ENCODE measurements around the gene GDPD1. TPM values are rescaled to one million over a fixed set of nuclear protein-coding genes. Genes with fewer than 3 reads are reported as not detected.
"Not testable (repeated sequence)": the region's sequence is repeated elsewhere in the genome, so short reads cannot be mapped to it uniquely, and the experiment has no call there.

GDPD1 gene
- total RNA-seq = 3.4 TPM

DNA sequence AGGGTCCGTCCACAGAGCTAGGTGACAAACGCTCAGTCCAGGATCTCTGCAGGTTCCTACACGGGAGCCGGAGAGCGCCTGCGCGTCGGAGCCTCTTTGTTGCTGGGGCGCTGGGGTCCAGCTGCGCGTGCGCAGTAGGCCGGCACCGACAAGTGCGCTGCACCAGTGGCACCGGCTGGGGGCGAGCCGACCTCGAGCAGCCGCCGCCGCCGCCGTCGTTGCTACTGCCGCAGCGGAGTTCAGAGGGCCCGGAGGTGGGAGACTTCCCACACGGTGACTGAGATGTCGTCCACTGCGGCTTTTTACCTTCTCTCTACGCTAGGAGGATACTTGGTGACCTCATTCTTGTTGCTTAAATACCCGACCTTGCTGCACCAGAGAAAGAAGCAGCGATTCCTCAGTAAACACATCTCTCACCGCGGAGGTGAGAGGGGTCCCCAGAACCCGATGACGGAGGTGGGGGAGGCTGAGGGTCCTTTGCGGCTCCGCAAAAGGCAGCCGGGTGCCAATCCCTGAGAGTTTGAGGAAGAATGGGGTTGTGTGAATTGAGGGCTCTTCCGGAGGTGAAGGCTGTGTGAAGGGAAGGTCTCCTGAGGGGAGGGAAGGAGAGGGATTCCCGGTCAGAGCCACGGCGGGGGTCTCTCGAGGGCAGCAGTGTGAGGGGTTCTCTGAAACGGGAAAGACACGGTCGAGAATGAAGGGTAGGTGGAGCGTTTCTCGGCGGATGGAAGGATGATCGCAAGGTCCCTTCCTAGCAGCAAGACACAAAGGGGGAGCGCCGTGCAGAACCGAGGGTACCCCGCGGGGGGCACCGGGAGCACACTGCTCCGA is at the start of gene GDPD1:
Gene GDPD1 (plus strand): TSS at position 184 of the 831 bp plus-strand sequence. CDS start 99 bp downstream, at position 283.
- peak; percentile 98 for DNase-seq

DNA sequence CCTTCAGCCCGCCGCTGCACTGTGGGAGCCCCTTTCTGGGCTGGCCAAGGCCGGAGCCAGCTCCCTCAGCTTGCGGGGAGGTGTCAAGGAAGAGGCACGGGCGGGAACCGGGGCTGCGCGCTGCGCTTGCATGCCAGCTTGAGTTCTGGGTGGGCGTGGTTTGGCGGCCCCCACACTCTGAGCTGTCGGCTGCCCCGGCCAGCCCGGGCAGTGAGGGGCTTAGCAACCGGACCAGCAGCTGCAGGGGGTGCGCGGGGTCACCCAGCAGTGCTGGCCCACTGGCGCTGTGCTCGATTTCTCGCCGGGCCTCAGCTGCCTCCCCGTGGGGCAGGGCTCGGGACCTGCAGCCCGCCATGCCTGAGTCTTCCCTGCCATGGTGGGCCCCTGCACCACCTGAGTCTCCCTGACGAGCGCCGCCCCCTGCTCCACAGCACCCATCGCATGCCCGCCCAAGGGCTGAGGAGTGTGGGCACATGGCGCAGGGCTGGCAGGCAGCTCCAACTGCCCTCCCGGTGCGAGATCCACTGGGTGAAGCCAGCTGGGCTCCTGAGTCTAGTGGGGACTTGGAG is 47.8 kb upstream of the GDPD1 start:
- DNase-seq = no peak

DNA sequence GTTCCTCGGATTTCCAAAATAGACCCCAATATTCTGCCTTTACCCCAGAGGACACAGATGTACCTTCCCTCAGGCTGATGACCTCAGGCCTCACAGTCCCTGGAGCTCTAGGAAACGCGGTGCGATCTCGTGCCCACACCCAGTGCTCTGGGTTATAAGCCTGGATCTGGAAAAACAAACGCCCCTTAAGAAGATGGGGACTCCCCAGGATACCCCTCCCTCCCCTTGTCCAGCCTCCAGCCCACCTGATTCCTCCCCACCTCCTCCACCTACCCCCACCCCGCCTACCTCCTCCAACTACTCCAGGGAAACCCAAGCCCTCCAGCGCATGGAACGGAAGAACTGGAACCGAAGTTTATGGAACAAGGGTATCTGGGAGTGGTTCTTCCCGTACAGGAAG is 45.6 kb upstream of the GDPD1 start:
- no peak for DNase-seq

DNA sequence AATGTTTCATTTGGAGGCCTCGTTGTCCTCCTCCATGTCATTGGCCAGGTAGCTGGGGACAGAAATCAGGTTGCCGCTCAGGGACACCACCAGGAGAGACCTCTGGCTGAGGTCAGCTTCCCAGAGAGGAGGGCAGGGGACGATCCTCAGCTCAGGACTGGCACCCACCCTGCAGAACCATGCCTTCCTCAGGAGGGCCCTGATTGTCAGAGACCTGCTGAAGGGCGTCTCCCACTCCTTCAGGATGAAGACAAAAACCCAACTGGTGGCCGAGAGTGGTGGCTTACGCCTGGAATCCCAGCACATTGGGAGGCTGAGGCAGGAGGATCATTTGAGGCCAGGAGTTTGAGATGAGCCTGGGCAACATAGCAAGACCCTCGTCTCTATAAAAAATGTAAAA is 45.2 kb upstream of the GDPD1 start:
- no peak for DNase-seq

DNA sequence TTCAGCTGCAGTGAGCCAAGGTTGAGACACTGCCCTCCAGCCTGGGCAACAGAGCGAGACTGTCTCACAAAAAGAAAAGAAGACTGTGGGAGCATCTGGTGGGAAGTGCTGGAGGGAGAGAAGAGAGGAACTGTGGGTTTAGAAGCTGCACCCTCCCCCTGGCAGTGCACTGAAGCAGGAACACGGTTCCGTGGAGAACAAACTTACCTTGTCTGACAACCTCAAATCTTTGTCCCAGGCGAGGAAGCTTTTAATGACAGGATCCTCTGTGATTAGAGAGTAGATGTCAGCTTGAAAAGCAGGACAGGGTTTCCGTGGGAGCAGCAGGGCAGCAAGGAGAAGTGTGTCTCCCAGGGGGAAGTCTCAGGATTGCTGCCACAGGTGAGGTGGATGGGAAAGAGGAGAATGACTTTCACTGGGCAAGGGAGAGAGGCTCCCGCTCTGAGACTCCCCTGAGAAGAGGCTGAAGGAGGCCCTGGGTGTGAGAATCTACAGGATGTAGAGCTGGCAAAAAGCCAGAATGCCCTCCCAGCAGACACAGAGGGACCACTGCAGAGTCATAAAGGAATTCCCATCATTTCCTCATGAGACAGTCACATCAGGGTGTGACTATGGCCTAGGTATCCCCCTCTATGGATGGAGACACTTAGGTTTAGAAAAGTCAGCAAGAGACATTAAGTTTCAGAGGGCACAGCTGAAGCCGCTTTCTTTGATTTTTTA is 41.9 kb upstream of the GDPD1 start:
- DNase-seq = no peak

DNA sequence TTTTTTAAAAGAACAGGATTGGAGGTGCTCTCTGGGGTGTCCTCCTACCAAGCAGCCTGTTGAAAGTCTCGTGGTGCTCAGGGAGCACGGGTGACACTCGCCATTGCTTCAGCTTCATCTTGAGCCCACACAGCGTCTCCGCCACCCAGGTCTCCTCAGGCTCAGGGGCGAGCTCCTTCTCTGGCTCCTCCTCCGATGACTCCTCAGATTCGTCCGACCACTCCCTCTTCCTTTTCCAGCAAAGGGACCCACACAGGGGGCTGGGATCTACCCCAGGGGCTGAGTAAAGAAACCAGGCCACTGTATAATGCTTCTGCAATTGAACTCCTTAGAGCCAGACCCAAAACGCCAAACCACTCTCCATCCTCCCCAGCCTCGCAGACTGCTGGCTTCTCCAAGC is 40.7 kb upstream of the GDPD1 start:
- not testable (repeated sequence) for DNase-seq

DNA sequence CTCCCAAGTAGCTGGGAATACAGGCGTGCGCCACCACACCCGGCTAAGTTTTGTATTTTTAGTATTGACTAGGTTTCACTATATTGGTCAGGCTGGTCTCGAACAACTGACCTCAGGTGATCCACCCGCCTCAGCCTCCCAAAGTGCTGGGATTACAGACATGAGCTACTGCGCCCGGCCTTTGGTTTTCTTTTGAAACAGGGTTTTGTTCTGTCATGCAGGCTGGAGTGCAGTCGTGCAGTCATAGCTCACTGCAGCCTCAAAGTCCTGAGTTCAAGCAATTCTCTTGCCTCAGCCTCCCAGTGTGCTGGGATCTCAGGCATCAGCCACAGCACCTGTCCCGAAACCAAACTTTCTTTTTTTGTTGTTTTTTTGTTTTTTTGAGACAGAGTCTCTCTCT is 39.7 kb upstream of the GDPD1 start:
- DNase-seq = no peak

DNA sequence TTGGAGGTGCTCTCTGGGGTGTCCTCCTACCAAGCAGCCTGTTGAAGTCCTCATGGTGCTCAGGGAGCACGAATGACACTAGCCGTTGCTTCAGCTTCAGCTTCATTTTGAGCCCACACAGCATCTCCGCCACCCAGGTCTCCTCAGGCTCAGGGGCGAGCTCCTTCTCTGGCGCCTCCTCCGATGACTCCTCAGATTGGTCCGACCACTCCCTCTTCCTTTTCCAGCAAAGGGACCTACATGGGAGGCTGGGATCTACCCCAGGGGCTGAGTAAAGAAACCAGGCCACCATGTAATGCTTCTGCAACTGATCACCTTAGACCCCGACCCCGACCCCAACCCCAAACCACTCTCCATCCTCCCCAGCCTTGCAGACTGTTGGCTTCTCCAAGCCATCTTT is 38.8 kb upstream of the GDPD1 start:
- DNase-seq = no peak

DNA sequence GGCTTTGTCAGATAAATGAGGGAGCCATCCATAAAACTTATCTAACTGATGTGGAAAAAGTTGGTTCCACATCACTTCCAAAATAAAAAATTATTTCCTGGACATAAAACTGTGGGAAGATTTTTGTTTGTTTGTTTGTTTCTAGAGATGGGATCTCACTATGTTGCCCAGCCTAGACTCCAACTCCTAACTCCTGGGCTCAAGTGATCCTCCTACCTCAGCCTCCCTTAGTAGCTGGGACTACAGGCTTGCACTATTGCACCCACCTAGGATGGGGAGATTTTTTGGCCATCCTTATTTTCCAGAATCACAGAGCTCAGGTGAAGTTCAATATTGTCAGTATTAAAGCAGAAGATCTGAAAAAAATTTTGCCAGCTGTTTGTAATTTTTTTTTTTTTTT is 34.3 kb upstream of the GDPD1 start:
- no peak for DNase-seq

DNA sequence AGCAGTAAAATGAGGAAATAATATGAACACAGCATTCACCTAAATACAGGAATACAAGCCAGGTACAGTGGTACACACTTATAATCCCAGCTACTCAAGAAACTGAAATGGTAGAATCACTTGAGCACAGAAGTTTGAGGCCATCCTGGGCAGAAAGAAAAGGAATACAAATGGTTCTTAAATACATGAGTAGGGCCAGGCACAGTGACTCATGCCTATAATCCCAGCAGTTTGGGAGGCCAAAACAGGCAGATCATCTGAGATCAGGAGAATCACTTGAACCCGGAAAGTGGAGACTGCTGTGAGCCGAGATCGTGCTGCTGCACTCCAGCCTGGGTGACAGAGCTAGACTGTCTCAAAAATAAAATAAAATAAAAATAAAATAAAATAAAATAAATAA is 33.5 kb upstream of the GDPD1 start:
- no peak for DNase-seq

DNA sequence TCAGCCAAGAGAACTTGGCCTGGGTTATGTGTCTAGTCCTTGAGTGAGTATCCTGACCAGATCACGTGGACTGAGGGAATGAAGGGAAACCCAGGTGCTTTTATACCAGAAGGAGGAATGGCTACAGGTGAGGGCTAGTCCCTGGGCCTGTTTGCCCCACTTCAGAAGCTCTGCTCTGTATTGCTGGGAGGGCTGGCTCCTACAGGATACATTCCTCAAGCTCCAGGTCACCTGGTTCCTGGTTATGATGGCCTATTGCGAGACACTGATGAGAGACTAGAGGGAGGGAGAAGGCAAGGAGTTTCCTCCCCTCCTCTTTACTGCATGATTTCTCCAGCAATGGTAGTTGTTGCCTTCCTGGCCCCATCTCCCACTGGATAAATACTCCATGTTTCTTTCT is 29.5 kb upstream of the GDPD1 start:
- DNase-seq = no peak

DNA sequence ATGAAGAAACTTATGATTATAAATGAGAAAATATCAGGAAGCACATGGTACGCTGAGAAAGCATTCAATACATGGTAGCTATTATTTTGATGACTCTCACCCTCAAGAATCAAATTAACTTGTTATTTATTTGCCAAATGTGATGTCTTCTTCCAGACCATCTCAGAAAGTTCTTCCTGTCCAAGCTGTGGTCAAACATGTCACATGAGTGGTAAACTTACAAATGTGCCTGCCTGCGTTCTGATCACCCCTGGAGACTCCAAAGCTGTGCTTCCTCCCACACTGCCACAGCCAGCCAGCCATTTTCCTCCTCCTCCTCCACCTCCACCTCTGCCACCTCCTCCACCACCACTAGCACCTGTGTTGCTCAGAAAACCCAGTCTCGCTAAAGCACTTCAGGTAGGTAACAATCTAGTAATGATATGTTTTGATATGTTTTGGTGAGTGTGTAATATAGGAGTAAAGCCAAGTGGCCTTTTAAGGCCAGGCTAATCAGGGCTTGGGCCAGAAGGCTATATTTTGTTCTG is 26.9 kb upstream of the GDPD1 start:
- DNase-seq = no peak

DNA sequence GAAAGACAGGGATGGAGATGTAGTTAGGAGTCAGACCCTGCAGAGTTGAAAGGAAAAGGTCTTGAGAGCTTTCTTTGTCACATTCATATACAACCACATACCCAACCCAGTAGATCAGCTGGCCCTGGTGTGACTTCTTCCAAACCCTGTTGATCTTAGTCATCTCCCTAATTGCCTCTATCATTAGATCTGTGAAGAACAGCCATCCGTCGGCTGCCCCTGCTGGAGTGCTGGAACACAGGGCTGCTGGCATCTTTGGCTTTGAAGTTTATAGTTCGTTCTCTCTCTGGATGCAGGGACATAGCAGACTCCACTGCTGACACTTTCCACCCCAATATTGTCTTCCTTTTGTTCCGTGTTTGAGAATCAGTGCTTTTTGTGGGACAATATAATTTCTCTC is 20.9 kb upstream of the GDPD1 start:
- DNase-seq = no peak

DNA sequence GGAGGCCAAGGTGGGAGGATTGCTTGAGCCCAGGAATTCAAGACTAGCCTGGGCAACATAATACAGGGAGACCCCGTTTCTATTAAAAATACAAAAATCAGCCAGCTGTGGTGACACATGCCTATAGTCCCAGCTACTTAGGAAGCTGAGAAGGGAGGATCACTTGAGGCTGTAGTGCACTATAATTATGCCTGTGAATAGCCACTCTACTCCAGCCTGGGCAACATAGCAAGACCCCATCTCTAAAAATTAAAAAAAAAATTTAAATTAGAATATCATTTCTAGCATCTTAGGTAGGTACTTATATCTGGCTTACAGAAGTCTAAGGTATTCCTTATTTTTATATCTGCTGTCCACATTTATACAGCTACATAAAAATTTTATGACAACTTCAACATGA is 18.0 kb upstream of the GDPD1 start:
- no peak for DNase-seq

DNA sequence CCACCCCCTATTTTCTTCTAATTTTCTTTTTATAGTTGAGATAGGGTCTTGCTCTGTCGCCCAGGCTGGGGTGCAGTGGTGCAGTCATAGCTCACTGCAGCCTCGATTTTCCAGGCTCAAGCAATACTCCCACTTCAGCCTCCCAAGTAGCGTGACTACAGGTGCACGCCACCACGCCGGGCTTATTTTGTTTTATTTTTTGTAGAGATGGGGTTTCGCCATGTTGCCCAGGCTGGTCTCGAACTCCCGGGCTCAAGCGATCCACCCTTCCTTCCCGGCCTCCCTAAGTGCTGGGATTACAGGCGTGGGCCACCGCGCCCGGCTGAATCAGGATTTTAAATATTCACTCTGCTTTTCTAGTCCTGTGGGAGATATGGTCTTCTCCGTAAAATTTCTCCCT is 941 bp upstream of the GDPD1 start:
- no peak for DNase-seq

DNA sequence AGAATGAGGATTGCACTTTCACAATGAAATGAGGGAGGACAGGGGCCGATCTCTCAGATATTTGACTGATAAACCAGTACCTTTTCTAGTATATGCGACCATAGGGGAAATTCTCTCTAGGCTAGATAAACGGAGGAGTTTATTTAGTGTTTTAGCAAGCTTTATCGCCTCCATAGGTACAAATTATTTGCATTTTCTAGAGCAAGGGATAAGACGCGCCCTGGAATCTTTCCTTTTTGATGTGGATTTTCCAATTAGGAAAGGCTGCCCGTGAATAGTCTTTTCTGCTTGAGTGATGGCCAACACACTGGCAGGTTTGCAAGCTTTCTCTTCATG is 351 bp upstream of the GDPD1 start:
- no peak for DNase-seq

DNA sequence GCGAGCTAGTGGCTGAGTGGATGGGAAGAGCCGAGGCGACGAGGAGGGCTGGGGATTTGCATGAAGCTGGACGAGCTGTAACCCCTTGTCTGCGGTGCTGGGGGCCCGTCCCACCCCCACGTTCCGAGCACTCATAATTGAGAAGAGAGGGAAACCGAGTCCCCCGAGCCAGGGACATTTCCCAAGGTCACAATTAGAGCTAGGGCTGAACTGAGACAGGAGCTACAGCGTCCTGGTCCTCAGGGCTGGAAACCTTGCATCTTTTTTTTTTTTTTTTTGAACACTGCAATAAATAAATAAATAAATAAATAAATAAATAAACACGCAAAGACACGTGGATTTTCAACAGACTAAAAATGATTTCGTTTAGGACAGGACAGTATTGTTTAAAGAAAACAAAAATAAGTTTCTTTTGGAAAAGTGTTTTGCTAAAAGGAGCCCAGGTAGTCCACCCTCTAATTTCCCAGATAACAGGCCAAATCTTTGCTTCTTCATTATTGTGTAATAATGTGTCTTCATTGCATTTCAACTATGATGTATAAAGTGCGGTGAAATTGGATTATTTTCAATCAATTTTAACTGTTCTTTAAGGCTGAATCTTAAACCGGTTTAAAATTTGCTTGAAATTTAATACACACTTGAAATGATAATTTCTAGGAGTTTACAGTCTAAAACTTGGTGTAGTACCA is 992 bp downstream of the GDPD1 start:
- DNase-seq = no peak

DNA sequence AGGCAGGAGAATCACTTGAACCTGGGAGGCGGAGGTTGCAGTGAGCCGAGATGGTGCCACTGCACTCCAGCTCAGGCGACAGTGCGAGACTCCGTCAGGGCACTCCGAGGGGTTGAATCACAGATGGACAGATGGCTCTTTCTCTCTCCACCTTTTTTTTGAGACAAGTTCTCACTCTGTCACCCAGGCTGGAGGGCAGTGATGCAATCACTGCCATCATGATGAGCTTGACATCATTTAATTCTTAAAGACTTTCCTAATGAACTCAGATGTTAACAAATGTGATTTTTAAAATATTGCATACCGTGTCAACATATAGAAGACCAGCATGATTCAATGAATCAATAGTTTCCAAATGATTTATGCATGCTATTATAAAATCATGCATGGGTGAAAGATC is 3.5 kb downstream of the GDPD1 start:
- no peak for DNase-seq

DNA sequence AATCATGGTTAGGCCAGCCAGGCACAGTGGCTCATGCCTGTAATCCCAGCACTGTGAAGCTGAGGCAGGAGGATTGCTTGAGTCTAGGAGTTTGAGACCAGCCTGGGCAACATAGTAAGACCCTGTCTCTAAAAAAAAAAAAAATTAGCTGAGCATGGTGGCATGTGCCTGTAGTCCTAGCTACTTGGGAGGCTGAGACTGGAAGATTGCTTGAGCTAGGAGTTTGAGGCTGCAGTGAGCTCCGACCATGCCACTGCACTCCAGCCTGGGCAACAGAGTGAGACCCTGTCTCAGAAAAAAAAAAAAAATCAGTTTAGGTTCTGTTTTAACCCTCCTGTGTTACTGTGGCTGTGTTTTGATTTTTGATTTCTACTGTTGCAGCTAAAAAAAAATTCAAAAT is 8.3 kb downstream of the GDPD1 start:
- DNase-seq = not testable (repeated sequence)

DNA sequence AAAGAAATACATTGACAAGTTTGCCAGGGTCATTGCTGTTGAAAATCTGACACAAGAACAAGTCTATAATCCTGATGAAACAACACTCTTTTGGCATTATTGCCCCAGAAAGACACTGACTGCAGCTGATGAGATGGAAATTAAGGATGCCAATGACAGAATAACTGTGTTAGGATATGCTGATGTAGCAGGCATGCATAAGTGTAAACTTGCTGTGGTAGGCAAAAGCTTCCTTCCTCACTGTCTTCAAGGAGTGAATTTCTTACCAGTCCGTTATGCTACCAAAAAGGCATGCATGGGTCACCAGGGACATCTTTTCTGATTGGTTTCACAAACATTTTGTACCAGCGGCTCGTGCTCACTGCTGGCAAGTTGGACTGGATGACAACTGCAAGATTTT is 10.5 kb downstream of the GDPD1 start:
- DNase-seq = no peak

DNA sequence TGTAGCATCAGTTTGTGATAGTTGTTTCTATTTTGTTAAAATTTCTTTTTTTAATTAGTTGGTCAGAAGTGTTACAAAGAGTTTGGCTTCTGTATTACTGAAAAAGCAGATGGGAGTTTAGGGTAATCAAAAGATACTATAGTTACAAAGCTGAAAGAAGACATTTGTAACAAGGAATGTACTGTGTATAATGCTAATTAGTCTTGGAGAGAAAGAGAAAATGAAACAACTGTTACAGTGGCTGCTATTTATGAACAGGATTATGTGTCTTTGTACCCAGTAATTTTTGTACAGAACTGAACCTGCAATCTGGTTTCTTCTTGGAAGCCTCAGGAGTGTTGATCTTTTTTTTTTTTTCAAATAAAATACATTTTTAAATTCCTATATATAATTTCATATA is 14.3 kb downstream of the GDPD1 start:
- peak; percentile 37 for DNase-seq

DNA sequence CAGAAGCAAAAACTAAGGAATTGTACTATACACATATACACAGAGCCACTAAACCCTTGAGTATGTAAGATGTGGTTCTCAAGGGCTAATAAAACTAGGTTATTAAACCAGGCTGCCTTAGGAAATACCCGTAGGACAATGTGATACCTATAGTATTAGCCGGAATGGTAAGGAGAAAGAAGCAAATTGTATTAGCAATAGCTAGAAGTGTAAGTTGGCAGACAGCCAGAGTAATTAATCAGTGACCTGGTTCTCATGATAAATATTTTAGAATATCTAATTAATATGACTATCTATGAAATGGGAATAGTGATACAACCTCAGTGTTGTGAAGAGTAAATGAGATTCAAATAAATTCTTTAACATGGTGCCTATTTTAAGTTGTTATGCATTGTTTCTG is 18.6 kb downstream of the GDPD1 start:
- DNase-seq = no peak

DNA sequence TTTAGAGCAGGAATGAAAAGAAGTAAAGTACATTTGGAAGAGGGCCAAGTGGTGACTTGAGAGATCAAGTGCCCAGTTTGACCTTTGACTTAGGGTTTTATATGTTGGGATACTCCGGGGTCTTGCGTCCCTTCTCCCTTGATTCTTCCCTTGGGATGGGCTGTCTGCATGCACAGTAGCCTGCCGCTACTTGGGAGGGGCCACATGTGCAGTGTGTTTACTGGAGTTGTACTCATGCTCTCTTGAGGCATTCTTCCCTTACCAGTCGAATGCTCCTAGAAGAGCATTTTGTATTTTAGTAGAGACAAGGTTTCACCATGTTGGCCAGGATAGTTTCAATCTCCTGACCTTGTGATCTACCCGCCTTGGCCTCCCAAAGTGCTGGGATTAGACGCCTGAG is 23.8 kb downstream of the GDPD1 start:
- no peak for DNase-seq
